GM19324 (cell line): Measurements from ENCODE around the gene ROBO1.

Source experiments
- ATAC-seq: cut with Tn5 transposase; IDR thresholded peaks from one replicate; pipeline ENCODE4 v1.9.1; 2021; ENCODE audit warnings: mild to moderate bottlenecking, moderate library complexity; ENCODE audit not compliant: unreplicated experiment, low FRiP score

Gene ROBO1

DNA sequence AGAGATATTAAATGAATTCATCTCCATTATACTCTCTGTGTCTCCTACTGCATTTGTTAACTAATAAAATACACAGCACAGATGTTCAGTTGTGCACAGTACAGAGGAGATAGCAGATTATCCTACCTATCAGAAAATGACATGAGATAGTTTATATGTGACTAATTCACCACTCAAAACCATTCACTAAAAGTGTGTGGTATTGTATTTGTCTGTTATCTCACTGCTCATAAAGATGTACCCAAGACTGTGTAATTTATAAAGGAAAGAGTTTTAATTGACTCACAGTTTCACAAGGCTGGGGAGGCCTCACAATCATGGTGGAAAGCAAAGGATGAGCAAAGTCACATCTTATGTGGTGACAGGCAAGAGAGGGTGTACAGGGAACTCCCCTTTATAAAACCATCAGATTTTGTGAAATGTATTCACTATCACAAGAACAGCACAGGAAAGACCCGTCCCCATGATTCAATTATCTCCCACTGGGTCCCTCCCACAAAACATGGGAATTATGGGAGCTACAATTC is 936.3 kb downstream of the ROBO1 start:
- no peak for ATAC-seq

GRCh38 chr3:78830470-78830869 is 937.3 kb downstream of the ROBO1 start:
- no peak for ATAC-seq

GRCh38 chr3:78827618-78828017 is 940.2 kb downstream of the ROBO1 start:
- ATAC-seq: no peak

DNA sequence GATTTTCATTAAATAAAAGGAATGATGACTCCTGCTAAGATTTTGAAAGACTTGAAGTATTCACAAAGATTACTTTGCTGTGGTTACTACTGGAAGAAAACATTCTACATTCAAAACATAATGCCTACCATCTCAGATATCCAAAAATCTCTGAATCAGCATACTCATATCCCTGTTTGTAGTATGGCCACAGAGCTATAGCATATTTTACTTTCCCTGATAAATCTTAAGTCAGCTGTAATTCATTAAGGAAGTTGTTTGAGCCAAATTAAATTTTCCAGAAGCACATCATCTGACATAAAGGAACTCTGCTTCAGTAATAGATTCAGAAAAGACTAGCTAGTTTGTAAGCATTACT is 942.0 kb downstream of the ROBO1 start:
- ATAC-seq: no peak

- no peak for ATAC-seq
Measured at GRCh38 chr3:78825118-78825857, 942.5 kb downstream of the ROBO1 start.

DNA sequence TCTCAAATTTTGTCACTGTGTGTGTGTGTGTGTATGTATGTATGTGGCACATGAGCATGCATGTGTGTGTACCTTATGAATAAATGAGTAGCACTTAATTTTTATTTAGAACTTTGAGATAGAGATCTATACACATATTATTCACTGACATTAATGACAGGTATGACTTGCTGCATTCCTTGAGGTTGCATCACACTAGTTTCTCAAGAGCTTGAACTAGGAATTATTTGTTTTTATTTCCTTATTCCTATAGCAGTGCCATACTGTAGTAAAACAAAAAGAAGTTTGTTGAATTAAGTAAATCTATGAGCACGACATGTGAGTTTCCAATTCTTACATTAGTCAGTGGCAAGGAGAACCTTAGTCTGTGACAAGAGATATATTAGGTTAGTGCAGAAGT is 943.9 kb downstream of the ROBO1 start:
- no peak for ATAC-seq

GRCh38 chr3:78823434-78823833 is 944.4 kb downstream of the ROBO1 start:
- no peak for ATAC-seq

DNA sequence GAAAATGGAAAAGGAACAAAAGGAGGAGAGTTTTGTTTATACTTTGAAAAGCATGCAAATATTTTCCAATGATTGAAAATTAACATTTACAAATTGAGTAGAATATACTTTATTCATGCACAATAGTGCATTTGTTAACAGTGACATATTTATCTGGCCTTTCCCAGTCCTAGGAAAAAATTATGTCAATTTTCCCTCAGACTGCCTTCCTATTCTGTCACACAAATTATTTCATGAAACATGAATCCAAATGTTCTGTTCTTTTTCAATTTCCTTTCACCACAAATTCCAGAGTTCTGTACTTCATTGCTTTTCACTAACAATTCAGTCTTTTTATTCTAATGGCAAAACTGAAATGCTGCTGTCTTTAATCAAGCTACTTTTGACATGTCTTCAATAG is 945.1 kb downstream of the ROBO1 start:
- ATAC-seq: no peak

DNA sequence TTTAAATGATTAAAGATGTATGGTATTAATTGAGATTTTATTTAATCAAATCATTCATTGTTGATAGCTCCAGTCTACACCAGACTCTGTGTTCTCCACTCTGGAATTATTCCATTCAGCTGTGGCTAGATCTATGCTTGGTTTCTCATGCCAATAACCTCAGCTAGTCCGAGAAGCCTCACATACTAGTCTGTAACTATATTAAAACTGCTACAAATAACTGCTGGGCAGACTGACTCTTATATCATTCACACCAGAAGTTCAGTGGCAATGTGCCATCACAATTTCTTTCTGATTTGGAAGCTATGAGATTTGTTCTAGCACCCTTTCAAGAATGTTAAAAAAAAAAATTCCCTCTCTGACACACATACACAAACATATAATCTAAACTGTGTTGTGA is 947.3 kb downstream of the ROBO1 start:
- ATAC-seq: no peak

DNA sequence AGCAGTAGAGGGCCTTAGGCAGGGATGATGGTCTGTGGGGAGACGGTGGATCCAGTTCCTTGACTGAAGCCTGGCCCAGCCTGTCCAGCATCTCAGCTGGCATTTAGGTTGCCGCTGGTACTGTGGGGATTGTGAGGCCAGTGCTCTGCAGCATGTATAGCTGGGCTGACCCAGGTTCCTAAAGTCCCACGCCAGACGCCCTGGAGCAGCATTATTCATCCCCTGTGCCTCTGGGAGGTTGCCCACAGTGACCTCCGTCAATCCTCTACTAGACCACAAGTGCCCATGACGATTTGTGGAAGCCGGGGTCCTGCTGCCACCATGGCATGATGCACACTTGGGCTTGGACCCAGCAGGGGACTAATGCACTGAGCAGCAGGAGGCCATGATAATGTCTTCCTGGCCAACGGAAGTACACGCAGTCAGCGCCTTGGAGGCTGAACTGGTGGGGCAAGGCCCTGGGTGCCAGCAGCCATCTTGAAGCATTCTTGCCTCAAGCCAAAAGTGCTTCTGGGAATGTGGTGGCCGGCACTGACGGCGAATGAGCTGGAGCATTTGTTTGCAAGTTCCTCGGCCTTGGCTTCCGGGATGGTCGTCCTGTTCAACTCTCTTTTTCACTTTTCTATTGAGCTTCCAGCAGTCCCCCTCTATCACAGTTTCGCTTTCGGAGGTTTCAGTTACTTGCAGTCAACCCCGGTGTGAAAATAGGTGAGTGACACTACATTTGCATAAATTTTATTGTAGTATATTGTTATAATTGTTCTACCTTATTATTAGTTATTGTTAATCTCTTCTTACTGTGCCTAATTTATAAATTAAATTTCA is 949.4 kb downstream of the ROBO1 start:
- ATAC-seq: no peak

- no peak for ATAC-seq
Measured at GRCh38 chr3:78814893-78815562, 952.8 kb downstream of the ROBO1 start.

DNA sequence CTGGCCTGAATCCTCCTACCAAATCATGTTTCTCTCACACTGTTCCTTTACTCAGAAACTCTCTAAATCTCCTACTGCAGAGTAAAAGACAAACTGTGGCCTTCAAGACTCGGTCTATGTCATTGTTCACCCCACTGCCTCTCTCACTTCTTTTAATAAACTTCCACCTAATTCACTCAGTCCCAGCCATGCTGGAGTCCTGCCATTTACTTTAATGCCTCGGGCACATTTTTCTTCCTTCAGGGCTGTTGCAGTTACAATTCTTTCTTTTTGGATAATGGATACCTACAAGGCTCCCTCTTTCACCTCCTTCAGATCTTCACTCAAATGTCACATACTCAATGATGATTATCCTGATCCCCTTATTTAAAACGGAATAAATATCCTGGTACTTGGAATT is 955.6 kb downstream of the ROBO1 start:
- no peak for ATAC-seq

GRCh38 chr3:78809966-78810365 is 957.8 kb downstream of the ROBO1 start:
- no peak for ATAC-seq

DNA sequence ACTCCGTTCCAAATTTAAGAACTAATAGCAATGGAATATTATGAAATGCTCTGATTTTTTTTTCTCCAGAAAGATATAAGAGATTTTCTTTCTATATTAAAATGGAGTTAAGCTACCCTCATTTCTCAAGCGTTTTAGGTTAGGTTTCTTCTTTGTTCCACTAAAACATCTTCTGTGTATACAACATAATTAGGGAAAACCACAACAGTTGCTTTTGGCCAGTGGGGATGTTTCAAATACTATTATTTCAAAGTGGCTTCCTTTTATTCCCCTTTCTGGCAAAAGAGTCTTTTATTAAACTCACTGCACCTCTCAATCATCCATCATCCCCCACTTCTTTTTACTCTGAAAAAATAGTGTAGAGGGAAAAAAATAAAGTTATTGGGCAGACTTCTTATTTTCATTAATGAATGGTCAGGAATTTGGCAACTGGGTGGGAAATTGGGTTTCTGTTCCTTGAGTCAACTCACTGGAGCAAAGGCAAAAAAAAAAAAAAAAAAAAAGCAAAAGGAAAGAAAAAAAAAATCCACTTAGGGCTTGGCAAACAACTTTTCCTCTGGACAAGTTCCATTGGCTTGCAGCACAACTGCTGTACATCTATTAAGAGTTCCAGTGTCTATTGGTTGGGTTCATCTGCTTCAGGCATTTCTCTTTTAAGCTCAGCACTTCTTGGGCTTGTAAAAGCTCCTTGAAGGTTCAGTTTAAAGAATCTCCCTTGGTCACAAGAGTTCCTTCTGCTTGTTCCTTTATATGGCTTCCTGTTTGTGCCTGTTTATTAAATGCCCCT is 963.4 kb downstream of the ROBO1 start:
- no peak for ATAC-seq

GRCh38 chr3:78802562-78802930 is 965.3 kb downstream of the ROBO1 start:
- ATAC-seq: no peak

DNA sequence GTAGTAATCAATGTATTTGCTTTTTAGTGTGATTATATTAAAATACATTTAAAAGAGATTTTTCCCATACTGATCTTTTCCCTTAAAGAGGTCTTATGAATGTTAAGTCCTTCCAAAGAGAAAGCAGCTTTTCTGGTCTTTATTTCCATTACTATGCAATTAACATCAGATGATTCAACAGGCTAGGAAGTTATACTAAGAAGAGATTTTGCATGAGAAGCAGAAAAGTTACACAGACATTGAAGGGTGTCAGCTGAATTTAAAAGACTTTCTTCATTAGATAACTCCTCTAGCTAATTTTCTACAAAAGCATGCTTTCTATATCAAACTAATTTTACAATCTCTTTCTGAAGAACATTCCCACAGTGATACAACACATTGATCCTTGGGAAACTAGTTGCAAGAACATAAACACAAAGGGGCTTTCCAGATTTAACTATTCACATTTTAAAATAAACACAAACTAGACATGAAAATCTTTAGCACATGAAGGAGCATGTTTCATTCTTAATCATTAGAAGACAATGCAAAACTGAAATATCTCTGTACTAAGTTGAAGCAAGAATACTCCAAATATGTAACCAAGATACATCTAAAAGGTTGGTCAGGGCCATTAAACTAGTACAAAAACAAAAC is 965.8 kb downstream of the ROBO1 start:
- ATAC-seq: no peak

- ATAC-seq: no peak
Measured at GRCh38 chr3:78799681-78800080, 968.1 kb downstream of the ROBO1 start.

DNA sequence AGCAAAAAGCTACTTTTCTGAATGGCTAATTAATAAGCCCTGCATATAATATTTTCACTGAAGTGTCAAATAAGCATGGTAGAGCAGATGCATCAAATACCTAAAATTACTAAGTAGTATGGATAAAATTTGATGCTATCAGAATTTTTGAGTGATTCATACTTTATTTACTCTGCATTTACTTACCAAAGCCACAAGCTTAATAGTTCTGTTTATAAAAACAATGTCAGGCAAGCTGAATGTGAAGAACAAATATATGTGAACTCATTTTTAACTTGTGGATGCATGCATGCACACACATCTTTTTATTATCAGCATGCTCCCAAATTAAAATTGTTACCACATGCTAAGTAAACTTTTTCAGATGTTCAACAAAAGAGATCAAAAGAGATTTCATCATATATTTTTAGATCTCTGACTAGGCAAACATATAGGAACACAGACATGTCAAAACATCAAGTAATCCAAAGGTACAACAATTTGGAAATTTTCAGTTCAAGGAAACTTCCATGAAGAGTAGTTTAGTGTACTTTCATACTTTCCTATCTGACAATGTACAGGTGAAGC is 969.4 kb downstream of the ROBO1 start:
- no peak for ATAC-seq

DNA sequence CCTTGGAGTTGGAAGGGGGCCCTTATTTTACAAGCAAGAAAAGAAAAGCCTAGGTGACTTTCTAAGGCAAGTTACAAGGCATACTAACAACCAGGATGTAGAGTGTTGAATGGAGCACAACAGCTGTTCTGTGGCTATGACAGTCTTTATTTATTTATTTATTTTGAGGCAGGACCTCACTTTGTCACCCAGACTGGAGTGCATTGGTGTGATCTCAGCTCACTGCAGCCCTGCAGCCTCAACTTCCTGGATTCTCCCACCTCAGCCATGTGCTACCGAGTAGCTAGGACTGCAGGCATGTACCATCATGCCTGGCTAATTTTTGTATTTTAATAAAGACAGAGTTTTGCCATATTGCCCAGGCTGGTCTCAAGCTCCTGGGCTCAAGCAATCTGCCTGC is 973.4 kb downstream of the ROBO1 start:
- no peak for ATAC-seq

DNA sequence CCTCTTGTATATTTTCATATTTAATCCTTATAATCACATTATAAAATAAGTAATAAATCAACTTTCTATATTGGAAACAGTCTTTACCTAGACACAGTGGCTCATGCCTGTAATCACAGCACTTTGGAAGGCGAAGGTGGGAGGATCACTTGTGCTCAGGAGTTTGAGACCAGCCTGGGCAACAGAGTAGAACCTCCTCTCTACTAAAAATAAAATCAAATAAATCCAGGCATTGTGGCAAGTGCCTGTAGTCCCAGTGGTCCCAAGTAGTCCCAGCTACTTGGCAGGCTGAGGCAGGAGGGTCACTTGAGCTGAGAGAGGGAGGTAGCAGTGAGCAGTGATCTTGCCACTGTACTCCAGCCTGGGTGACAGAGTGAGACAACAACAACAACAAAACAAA is 975.1 kb downstream of the ROBO1 start:
- ATAC-seq: no peak
